HG03280 (cell line): ENCODE results near the gene GLIS2.

Experiments used
- ATAC-seq: cut with Tn5 transposase; IDR thresholded peaks from one replicate; pipeline ENCODE4 v1.9.1; 2021; ENCODE audit warnings: mild to moderate bottlenecking, moderate library complexity; ENCODE audit not compliant: unreplicated experiment

GLIS2 gene

DNA sequence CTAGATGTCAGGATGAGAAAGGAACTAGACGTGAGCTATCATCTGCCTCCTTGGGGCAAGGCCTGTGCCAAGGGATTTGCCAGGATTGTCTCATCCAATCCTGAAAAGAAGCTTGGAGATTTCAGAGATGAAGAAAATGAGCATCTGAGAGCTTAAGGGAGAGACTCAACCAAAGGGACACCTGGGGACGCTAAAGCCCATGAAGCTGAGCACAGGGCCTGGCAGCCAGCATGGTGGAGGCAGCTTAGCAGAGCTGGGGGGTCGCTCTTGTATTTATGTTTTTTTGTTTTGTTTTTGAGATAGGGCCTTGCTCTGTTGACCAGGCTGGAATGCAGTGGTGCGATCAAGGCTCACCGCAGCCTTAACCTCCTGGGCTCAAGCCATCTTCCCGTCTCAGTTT is 18.4 kb upstream of the GLIS2 start:
- ATAC-seq, result no peak

DNA sequence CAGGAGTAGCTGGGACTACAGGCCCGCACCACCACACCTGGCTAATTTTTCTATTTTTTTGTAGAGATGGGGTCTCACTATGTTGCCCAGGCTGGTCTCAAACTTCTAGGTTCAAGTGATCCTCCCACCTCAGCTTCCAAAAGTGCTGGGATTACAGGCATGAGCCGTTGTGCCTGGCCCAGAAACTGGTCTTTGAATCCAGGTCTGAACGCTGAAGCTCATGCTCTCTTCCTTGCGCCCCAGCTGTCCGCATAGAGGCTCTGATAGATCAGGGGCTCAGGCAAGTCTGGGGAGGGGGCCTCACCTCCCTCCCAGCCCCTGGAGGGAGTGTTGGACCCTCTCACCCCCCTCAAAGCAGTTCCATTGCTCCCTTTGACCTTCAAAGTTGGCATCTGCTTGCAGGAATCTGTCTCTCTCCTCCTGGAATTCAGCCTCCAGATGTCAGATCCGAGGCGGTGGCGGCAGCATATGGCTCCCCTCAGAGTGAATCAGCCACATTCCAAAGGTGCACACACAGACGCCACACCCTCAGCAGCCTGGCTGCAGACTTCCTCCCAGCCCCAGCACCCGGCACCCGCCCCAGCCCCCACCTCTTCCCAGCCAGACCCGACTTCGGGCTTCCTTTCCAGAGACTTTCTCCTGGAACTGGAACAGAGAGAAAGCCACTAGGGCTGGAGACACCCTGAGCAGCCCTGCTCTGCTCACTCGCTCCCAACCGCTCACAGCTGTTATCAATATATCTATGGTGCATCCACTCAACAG is 16.9 kb upstream of the GLIS2 start:
- no peak for ATAC-seq

DNA sequence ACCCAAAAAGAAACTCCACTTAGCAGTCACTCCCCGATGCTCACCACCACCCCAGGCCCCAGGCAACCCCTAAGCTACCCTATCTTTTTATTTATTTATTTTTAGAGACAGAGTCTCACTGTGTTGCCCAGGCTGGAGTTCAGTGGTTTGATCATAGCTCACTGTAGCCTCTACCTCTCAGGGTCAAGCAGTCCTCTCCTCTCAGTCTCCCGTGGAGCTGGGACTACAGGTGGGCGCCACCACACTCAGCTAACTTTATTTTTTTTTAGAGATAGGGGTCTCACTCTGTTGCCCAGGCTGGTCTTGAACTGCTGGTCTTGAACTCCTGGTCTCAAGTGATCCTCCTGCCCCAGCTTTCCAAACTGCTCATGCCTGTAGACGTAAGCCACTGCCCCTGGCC is 14.7 kb upstream of the GLIS2 start:
- ATAC-seq, result no peak

DNA sequence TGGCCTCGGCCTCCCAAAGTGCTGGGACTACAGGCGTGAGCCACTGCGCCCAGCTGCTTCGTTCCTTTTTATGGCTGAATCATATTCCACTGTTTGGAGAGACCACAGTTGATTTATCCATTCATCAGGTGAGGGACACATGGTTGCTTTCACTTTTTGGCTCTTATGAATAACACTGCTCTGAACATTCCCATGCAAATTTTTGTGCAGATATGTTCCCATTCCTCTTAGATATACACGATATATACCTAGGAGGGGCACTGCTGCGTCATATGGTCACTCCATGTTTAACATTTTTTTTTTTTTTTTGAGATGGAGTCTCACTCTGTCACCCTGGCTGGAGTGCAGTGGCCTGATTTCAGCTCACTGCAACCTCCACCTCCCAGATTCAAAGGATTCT is 13.9 kb upstream of the GLIS2 start:
- ATAC-seq, result no peak

DNA sequence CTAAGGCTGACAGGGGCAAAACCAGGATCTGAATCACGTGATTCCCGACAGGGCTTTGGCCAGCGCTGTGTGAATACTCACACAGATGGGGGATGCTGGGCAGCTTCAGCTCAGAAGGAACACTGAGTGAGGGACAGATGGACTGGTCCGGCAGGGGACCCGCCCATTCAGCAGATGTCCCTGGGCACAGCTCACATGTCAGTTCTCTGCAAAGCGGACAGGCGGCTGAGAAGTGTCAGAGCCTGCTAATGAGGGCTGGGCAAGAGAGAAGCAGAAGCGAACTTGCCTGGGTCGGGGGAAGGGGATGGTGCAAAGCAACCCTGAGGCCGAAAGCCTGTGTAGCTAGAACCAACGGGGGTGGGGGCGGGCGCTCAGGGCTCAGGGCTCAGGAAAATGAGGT is 11.9 kb upstream of the GLIS2 start:
- ATAC-seq, result no peak

DNA sequence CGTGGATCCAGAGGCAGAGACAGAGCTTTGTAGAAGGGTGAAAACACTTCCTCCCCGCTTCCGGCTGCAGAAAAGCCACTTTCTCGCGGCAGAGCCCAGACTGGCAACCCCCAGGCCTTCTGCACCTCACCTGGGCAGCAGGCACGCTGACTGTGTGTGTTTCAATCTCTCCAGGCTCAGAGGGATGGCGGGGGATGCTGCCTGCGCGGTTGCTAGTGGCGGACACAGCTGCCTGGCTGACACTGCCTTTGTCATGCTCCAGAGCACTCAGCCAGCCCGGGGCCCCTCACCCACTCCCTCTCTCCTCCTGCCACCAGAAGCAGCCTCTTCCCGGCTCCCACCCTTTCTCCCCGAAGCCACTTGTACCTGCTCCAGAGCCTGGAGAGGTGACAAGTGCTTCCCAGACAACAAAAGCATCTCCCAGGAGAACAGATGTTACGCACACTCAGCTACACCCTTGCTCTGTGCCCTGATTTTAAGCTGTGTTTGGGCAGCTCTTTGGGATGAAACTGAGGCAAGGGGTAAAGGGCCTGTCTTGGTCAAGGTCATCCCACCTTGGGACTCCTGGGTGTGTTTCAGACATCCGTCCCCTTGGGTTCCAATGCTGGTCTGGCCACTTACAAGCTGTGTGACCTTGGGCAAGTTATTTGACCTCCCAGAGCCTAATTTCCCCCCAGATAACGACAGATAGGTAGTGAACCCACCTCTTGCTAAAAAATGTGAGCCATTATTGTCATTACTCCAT is 9.2 kb upstream of the GLIS2 start:
- no peak for ATAC-seq

DNA sequence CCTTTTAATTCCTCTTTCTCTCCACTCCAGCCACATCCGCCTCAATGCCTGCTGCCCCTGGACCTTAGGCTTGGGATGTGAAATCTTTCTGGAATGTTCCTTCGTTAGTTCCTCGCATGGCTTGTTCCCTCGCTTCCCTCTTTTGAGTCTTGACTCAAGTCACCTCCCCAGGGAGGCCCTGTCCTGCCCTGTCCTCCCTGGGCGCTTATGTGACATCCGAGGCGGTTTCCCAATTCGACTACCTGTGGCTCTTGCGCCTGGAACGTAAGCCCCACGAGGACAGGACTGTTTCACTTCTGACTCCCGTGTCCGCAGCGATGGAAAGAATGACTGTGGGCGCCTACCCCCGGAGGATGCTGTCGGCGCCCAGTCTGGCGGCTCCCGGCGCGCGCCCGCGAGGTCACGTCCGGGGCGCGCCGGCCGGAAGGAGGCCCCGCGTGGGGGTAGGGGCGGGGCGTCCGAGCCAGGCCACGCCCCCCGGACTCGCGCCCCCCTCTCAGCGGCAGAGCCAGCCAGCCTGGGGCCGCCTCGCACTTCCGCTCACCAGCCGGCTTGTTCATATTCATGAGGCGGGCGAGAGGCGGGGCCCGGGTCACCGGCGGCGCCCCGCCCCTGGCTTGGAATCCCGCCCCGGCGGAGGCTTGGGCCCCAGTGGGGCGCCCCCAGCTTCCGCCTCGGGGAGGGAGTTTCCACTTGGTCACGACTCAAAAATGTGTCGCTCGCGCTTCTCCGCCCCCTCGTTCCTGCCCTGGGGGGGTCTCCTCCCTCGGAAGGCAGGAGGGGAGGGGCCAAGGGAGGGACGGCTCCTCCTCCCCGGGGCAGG is 8.4 kb upstream of the GLIS2 start:
- ATAC-seq, result peak; percentile 93

DNA sequence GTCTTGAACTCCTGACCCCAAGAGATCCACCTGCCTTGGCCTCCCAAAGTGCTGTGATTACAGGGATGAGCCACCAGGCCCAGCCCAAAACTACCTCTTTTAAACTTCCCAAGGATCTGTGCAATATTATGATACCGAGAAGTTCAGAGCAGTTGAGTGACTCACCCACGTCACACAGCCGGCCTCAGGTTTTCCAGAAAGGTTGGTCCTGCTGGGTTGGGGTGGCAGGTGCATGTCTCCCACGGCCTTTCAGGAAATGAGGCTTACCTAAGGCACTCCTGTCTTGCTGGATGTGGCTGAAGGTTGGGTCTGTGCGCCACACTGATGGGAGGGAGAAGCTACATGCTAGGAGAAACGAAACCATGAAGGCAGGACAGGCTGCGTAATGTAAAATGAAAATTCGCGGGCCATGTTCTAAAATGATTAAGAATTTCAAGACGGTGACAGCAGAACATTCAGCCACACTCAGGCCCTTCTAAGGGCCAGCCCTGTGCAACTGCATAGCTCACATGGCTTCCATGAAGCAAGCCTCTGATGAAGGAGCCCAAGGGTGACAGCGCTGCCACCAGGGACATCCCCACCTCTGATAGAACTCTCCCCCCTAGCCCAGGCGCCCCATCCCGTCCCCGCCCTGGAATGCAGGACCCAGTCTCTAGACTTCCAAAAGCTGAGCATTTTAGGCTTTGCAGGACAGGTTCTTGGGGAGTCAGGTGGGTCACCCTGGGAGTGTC is 6.6 kb upstream of the GLIS2 start:
- ATAC-seq, result no peak

DNA sequence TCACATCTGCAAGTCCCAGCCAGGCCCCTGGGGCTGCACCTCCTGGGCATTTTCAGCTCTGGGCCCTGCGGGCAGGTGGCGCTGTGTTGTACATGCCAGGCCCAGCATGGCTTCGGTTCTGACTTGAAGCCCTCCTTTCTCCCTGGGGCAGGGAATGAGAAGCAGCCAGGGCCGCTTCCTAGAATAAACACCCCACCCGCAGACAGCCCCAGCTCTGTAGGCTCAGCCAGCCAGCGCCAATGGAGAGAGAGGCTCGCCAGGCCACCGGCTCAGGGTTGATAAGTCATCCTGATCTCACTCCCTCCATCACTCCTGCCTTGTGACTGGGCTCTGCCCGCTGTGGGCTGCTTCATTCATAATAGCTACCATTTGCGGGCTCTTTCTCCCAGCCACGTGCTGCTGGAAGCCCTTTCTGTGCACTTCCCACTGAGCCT is 6.0 kb upstream of the GLIS2 start:
- no peak for ATAC-seq

DNA sequence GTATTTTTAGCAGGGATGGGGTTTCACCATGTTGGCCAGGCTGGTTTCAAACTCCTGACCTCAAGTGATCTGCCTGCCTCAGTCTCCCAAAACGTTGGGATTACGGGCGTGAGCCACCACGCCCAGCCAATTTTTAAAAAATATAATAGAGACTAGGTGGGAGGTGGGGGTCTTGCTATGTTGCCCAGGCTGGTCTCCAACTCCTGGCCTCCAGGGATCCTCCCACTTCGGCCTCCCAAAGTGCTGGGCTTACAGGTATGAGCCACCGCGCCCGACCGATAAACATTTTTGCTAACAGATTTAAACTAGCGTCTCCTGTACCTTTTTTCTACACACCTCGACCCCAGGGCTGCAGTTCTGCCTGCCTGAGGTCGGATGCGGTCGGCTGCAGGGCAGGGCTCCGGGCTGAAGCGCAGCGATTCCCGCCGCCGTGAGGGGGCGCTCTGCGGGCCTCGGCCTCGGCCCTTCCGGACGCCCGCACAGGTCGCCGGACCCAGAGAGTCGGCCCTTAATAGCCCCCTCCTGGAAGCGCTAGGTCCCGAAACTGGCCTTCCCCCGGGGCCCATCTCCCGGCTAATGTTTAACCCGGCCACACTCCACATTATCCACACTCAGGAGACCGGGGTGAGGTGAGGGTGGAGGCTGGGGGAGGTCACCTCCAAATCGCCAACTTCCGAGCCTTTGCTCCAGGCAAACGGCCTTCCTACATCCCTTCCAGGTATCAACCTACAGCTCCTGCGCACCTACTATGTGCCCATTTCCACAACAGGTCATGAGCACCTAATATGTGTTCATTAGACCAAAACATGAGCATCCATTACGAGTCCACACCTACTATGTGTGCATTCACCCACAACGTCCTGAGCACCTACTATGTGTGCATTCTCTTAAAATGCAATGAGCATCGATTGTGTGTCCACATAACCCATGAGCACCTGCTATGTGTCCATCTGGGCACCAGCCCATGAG is 2.0 kb upstream of the GLIS2 start:
- ATAC-seq, result no peak

DNA sequence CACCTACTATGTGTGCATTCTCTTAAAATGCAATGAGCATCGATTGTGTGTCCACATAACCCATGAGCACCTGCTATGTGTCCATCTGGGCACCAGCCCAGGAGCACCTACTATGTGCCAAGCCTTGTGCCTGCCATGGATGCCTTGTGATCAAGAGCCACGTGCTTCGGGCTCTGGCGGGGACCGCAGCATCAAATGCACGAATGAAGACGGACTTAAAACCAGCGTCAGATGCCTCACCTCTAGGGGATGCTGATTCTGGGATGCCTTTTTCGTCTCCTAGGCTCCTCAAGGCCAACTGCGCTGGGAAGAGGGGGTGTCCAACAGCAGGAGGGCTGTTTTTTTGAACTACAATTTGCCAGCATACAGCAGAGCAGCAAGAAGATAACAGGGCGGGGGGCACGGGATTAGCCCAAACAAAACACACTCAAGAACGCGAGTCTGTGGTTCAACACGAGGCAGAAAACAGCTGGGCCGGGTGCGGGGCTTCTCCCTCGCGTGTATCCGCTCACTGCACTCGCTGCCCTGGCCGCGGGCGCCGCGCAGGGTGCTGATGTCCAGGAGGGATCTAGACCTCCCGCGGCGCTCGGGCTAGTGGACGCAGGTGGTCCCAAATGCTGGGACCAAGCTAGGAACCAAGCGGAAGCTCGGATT is 1.2 kb upstream of the GLIS2 start:
- no peak for ATAC-seq

DNA sequence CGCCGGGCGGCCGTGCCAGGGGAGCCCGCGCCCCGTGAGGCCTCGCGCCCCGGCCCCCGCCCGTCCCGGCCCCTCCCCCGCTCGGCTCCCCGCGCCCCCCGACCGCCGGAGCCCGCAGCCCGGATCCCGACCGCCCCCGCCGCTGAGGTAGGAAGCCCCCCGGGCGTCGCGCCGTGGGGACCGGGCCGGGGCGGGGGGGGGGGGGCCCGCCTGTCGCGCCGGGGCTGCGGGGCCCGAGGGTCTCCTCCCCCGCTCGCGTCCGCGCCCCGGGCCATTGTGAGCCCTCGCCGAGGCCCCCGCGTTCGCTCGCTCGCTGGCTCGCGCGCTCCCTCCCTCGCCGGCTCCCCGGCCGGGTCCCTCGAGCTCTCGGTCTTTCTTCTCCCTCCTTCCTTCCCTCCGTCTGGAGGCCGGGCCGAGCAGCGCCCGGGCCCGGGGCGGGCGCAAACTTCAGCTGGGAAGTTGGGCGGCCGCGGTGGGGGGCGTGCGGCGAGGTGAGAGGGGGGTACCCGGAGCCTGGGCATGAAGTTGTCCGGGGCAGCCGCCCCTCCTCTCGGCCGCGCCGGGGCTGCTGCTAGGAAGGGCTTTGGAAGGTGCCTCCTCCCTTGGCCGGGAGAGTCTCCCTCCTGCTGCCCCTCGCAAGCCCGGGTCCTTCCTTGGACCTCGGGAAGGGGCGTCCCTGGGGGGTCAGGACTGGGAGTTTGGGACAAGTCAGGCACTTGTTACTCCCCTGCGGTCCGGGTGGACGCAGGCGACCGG is 419 bp downstream of the GLIS2 start:
- no peak for ATAC-seq

DNA sequence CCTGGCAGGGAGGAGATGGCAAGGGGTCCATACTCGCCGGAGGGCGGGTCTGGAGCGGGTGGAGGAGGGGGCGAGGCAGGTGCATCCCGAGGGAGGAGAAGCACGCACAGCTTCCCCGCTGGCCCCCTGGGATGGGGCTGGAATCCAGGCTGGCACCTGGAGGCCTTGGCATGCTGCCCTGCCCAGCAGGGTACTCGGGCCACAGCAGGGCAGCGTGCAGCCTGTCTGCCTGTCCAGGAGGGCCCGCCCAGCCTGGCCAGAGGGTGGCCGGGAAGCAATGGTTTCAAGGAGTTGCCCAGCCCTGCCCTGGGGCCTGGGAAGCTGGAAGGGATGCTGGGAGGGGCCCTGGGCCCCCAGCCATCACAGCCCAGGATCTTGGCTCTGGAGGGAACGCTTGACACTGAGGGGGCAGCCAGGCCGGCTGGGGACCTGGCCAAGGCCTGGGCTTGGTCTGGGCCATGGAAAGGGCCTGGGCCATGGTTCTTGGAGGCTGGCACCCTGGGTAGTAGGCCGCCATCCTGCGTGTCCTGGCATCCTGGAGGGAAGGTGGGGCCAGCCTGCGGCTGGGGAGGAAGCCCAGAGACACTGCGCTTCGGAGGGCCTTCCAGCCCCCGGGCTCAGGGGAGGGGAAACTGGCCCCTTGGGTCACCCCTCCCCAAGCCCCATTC is 1.1 kb downstream of the GLIS2 start:
- no peak for ATAC-seq

DNA sequence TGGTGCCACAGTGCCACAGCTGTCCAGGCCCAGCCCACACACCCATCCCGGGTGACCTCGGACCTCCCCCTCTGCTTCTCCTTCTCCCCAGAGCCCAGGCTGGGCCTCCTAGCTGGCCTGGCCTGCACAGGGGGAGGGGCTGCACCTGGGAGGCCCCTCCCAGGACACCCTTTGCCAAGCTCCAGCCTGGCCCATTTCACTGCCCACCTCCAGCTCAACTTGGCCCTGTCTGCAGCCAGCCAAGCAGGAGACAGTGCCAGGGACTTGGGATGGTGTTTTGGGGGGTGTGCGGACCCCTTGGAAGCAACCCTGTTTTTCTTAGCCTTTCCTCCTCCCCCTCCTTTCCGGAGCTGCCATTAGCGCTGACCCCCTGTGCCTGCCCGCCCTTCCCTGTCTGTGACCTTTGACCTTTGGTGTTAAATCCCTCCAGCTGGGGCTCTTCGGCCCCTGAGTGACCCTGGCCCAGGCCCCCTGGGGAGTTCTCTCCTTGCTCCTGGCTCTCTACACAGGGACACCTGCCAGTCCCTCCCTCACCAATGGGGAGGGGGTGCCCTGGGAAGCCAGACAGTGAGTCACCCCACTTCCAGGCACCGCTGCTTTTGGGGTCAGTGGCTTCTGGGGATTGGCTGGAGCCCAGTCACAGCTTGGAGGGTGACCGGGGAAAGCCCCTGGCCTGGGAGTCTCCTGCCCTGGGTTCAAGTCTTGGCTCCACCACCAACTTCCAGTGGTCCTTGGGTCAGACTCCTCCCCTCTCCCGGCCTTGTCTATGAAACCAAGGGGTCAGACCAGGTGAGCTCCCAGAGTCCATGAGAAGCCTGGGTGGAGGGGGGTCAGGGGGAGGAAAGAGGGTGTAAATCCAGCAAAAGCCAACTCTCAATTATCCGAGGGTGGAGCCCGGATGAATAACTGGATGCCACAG is 1.9 kb downstream of the GLIS2 start:
- no peak for ATAC-seq

DNA sequence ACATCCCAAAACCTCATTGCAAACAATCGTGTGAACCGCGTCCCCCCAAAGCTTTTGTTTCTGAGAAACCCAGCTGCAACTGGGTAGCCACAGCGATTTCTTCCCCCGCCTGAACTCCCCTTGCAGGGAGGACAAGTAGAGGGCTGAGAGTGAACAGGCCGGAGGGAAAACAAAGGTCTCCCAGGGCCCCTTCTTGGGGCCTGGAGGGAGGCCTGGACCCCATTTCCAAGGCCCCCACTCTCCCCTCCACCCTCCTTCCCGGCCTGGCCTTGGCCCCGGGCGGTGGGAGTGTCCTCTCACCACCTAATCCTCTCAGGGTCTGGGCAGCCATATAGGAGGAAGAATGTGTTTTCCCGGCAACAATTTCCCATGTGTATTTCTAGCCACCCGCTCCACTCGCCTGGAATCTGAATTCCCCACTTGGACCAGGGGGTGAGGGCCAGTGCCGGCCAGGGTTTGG is 2.6 kb downstream of the GLIS2 start:
- no peak for ATAC-seq

DNA sequence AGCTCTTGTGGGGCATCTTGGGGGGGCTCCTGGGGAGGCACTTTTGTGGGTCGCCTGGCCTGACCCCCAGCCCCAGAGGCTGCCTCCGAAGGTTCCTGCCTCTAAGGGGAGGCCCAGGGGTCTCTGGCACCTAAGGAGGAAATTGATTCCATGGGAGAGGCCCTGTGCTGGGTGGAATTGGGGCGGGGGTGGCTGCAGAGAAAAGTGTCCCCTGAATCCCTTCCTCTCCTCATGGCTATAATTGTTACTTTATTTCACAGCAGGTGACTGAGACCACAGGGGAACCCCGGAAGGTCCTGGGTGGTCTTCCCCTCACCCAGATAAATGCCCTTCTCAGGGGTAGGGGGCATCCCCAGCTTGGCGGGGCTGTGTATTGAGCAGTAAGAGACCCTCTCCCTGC is 3.1 kb downstream of the GLIS2 start:
- ATAC-seq, result no peak
